Esophagus muscularis mucosa (tissue), 4 donors: ENCODE results near the gene MAP2K6. TPM values are rescaled to one million over a fixed set of nuclear protein-coding genes. Genes with fewer than 3 reads are reported as not detected.

Experiments used
- DNase-seq: peaks from one replicate; pipeline ENCODE4 v3.0.0-alpha.2; 2017; ENCODE audit errors: extremely low spot score
- H3K27ac ChIP-seq, 4 donors: fragments of 200-600 bp; sonication (generic); replicated peaks in 1 of 4; 1 replicate in 3 of 4; 2 replicates in 1 of 4; pipeline ENCODE4 v1.5.1; 2016 to 2019; ENCODE audit warnings: mild to moderate bottlenecking in 1 of 4
- H3K27me3 ChIP-seq, 4 donors: fragments of 200-600 bp; sonication (generic); one replicate each; pipeline versions ENCODE4 v1.5.1 to v1.6.0; 2016 to 2019
- H3K36me3 ChIP-seq, 4 donors: fragments of 200-600 bp; sonication (generic); one replicate each; pipeline ENCODE4 v1.5.1; 2016 to 2019
- H3K4me1 ChIP-seq, 4 donors: fragments of 200-600 bp; sonication (generic); one replicate each; pipeline ENCODE4 v1.5.1; 2016 to 2019
- H3K4me3 ChIP-seq, 4 donors: fragments of 200-600 bp; sonication (generic); 1 replicate in 2 of 4; 2 replicates in 2 of 4; pipeline ENCODE4 v1.5.1; 2016 to 2019; ENCODE audit warnings: mild to moderate bottlenecking in 4 of 4, moderate library complexity in 1 of 4
- H3K9me3 ChIP-seq, 4 donors: fragments of 200-600 bp; sonication (generic); 1 replicate in 3 of 4; 2 replicates in 1 of 4; pipeline ENCODE4 v1.5.1; 2016 to 2019
- CTCF ChIP-seq, 3 experiments: fragments of 200-600 bp in 2 of 3; fragments of 450-650 bp in 1 of 3; sonication (generic) in 2 of 3; IDR thresholded peaks; one replicate each; pipeline ENCODE4 v1.5.1; 2017 to 2019; ENCODE audit warnings: antibody characterized with exemption in 3 of 3, mild to moderate bottlenecking in 2 of 3, moderate library complexity in 1 of 3
- EP300 ChIP-seq: sonication (generic); formaldehyde crosslinking; IDR thresholded peaks from one replicate; pipeline ENCODE4 v1.6.1; 2017; ENCODE audit warnings: antibody characterized with exemption
- POLR2A ChIP-seq: fragments of 450-650 bp; IDR thresholded peaks from one replicate; pipeline ENCODE4 v1.6.1; 2017; ENCODE audit warnings: antibody characterized with exemption, moderate library complexity, mild to moderate bottlenecking, low read depth
- POLR2AphosphoS5 ChIP-seq, 2 donors: sonication (generic); formaldehyde crosslinking; IDR thresholded peaks; one replicate each; pipeline ENCODE4 v1.6.1; 2017; ENCODE audit warnings: antibody characterized with exemption in 2 of 2
- WGBS: methylation state at CpG from one replicate; pipeline ENCODE4 v1.1.5; 2018; 5-methylcytosine and 5-hydroxymethylcytosine counted together
- intact Hi-C: fragments of 100-400 bp; cut with DNase I; formaldehyde crosslinking; loops from one replicate; pipeline ENCODE4 v1.15.1; 2023
- total RNA-seq, 4 donors: library from RNA; depleted of rRNA; stranded (reverse); fragments of >200 nt; gene quantifications; one replicate each; pipeline versions ENCODE4 v1.1.0 to v1.2.1, GENCODE V29; 2016

The MAP2K6 gene
- total RNA-seq, 4 donors from 2014 or later, result 0.83 to 3.1 (median 1.5) TPM

DNA sequence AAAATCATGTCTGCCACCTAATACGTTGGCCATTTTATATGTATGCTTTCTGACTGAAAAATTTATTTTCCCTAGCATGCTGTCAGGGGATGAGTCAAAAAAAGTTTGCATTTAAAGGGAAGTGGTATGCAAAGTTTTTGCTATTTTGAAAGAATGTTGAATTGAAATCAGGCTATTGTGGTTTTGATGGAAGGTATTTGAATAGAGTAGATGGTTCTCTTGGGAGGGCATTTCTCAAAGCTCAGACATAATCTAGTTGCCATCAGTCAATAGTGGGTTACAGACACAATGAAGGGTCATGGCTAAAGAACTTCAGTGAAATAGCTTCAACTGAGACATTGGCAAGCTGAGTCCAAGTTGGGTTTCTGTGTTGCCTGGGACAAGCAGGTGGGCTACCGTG, 102.4 kb downstream of the MAP2K6 start:
- Histone ChIP-seq H3K27ac (no peak overlapping the region), H3K9me3 (no peaks in the 10 kb centered on the region), H3K36me3 (peaks cover 0 to 30% (median 5%) of the 10 kb centered on the region in 4 donors), H3K27me3 (no peaks in the 10 kb centered on the region), H3K4me1 (peaks cover 0 to 10% (median 8%) of the 10 kb centered on the region in 4 donors), H3K4me3 (no peak overlapping the region)
- intact Hi-C loops, result no loop called here
- WGBS, result 94% methylated on average over 2 of the region's 2 CpGs
- no peak for DNase-seq
- TF ChIP-seq POLR2AphosphoS5 (IDR thresholded peaks at IDR 0.05) (no peak), EP300 (no peak), CTCF (IDR thresholded peaks at IDR 0.05) (no peak), POLR2A (no peak)

GRCh38 chr17:69518951-69519350, 104.5 kb downstream of the MAP2K6 start:
- 99% methylated on average over 5 of the region's 5 CpGs for WGBS
- Histone ChIP-seq H3K4me3 (no peak overlapping the region), H3K27ac (no peak overlapping the region), H3K4me1 (peaks cover 0 to 11% (median 10%) of the 10 kb centered on the region in 4 donors), H3K9me3 (no peaks in the 10 kb centered on the region), H3K27me3 (no peaks in the 10 kb centered on the region), H3K36me3 (peaks cover 0 to 30% (median 5%) of the 10 kb centered on the region in 4 donors)
- intact Hi-C loops, result no loop called here
- TF ChIP-seq POLR2AphosphoS5 (IDR thresholded peaks at IDR 0.05), result no peak
- TF ChIP-seq EP300, result no peak
- no peak for TF ChIP-seq CTCF (IDR thresholded peaks at IDR 0.05)
- no peak for TF ChIP-seq POLR2A
- no peak for DNase-seq

- Histone ChIP-seq H3K9me3 (no peaks in the 10 kb centered on the region), H3K4me1 (peaks cover 0 to 18% (median 13%) of the 10 kb centered on the region in 4 donors), H3K4me3 (no peak overlapping the region), H3K36me3 (peaks cover 0 to 32% (median 5%) of the 10 kb centered on the region in 4 donors), H3K27me3 (no peaks in the 10 kb centered on the region), H3K27ac (no peak overlapping the region)
- peak; percentile 57 to 71 (median 62) for TF ChIP-seq CTCF (IDR thresholded peaks at IDR 0.05)
- TF ChIP-seq POLR2AphosphoS5 (IDR thresholded peaks at IDR 0.05), result no peak
- TF ChIP-seq EP300, result no peak
- TF ChIP-seq POLR2A, result no peak
- intact Hi-C loops, result loop anchor here (5.0 to 10.0 kb wide), 3 partner anchors 109 to 1101 kb away; partner anchors contain the start of gene MAP2K6
- no peak for DNase-seq
- 68% methylated on average over 7 of the region's 7 CpGs for WGBS
Observed at GRCh38 chr17:69523244-69523861, 108.9 kb downstream of the MAP2K6 start.

DNA sequence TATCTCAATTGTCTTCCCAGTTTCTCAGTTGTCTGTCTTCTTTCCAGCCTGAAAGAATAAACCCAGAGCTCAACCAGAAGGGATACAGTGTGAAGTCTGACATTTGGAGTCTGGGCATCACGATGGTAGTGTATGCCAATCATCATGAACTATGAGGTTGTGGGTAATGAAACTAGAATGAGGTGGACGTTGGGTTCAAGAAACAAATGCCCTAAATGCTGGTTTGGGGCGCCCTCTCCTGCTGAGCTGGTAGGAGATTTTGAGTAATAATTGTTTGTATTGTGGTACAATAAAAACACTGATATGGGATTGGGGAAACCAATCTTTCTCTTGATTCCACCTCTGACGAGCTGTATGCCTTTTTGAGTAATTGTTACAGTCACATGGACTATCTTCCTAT, 110.4 kb downstream of the MAP2K6 start:
- TF ChIP-seq POLR2AphosphoS5 (IDR thresholded peaks at IDR 0.05) (no peak), CTCF (IDR thresholded peaks at IDR 0.05) (no peak), EP300 (no peak), POLR2A (no peak)
- Histone ChIP-seq H3K36me3 (peaks cover 0 to 22% (median 5%) of the 10 kb centered on the region in 4 donors), H3K4me3 (no peak overlapping the region), H3K27ac (no peak overlapping the region), H3K27me3 (no peaks in the 10 kb centered on the region), H3K4me1 (peaks cover 0 to 18% (median 13%) of the 10 kb centered on the region in 4 donors), H3K9me3 (no peaks in the 10 kb centered on the region)
- WGBS, result 81% methylated on average over 4 of the region's 4 CpGs
- no peak for DNase-seq
- intact Hi-C loops, result loop anchor here (5.0 to 10.0 kb wide), 5 partner anchors 110 to 1100 kb away; partner anchors contain the start of gene MAP2K6
